Measurements from ENCODE around the gene FDXACB1. TPM values are rescaled to one million over a fixed set of nuclear protein-coding genes. Genes with fewer than 3 reads are reported as not detected.

FDXACB1 gene
- total and polyA plus RNA-seq, 9 of the 15 experiments (the other 6 are each of a cell fraction or from before 2014, with no cell fraction given) = 3.2 to 7.5 (median 5.3) TPM

DNA sequence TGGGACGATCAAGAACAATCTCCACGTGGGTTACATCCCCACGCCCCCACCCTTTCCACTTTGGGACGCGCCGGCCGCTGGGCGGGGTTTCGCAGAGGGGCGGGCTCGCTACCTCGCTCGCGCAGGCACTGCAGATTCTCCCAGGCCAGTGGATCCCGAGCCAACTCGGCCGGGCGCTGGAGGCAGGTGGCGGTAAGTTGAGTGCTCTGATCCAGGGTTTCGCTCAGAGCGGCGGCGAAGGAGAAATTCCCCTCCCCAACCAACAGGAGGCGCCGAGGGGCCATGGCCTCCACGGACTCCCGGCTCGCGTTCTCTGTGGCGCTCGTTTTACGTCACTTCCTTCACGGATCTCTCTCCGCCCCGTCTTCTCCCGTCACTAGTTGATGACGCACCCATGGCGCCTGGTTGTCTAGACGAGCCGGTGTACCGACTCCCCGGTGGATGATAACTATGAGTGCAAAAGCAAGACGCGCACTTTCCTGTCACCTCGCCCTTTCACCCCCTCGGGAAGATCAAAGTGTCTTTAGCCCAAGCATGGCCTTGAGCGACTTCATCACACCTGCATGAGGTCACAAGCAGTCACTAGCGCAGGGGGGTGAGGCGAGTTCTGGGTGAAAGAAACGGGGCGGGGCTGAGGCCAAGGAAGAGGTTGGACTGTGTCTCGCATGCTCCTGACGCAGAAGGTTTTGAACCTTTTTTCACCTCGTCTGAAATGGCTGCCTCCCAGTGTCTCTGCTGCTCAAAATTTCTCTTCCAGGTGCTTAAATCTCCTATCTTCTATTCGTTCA is at the start of gene FDXACB1, which contains the start of gene CFAP68 (continued):
- no peak for TF ChIP-seq ZBTB17 (CRISPR knock-in tag; IDR thresholded peaks at IDR 0.05)
- TF ChIP-seq HMG20B (CRISPR knock-in tag; IDR thresholded peaks at IDR 0.05) = no peak
- peak; percentile 2 for TF ChIP-seq ZNF589 (CRISPR knock-in tag; IDR thresholded peaks at IDR 0.05; ENCODE audit: low read depth)
- TF ChIP-seq MXI1 (IDR thresholded peaks at IDR 0.05; ENCODE audit: low read depth, low read length) = peak; percentile 77; the same call in 1 of the 2 replicates
- TF ChIP-seq POLR2G (IDR thresholded peaks at IDR 0.05; ENCODE audit: low read depth, low read length) = peak; percentile 84
- TF ChIP-seq PTBP1 (IDR thresholded peaks at IDR 0.05; ENCODE audit: low read depth, low read length) = 0 out of 2 replicates have a peak, but pooled peaks have one; percentile 22
- TF ChIP-seq, protein P1, sequence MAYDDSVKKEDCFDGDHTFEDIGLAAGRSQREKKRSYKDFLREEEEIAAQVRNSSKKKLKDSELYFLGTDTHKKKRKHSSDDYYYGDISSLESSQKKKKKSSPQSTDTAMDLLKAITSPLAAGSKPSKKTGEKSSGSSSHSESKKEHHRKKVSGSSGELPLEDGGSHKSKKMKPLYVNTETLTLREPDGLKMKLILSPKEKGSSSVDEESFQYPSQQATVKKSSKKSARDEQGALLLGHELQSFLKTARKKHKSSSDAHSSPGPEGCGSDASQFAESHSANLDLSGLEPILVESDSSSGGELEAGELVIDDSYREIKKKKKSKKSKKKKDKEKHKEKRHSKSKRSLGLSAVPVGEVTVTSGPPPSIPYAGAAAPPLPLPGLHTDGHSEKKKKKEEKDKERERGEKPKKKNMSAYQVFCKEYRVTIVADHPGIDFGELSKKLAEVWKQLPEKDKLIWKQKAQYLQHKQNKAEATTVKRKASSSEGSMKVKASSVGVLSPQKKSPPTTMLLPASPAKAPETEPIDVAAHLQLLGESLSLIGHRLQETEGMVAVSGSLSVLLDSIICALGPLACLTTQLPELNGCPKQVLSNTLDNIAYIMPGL (CRISPR knock-in tag; IDR thresholded peaks at IDR 0.05) = peak; percentile 40; the same call in 1 of the 2 replicates
- TF ChIP-seq HDAC3 (IDR thresholded peaks at IDR 0.05; ENCODE audit: borderline replicate concordance, partially characterized antibody) = peak; percentile 81
- peak; percentile 99 for TF ChIP-seq CREB1 (IDR thresholded peaks at IDR 0.05)
- TF ChIP-seq CREB1 (CRISPR knock-in tag; IDR thresholded peaks at IDR 0.05) = peak; percentile 99
- TF ChIP-seq ZBTB9 (CRISPR knock-in tag; IDR thresholded peaks at IDR 0.05) = peak; percentile 58; the same call in 1 of the 2 replicates
- TF ChIP-seq SPI1 (IDR thresholded peaks at IDR 0.05; ENCODE audit: borderline replicate concordance, low read depth, low read length) = 0 out of 2 replicates have a peak, but pooled peaks have one; percentile 30
- no peak for TF ChIP-seq ETS2 (tag; IDR thresholded peaks at IDR 0.05; ENCODE audit: borderline replicate concordance, poor library complexity, severe bottlenecking)
- TF ChIP-seq ARID1B (IDR thresholded peaks at IDR 0.05) = peak; percentile 68
- TF ChIP-seq RFX1 (IDR thresholded peaks at IDR 0.05) = peak; percentile 45; the same call in 1 of the 2 replicates
- TF ChIP-seq PCBP1 (IDR thresholded peaks at IDR 0.05; ENCODE audit: low read depth, low read length, poor library complexity, severe bottlenecking) = peak; percentile 44
- peak; percentile 77 for TF ChIP-seq KDM5B (IDR thresholded peaks at IDR 0.05; ENCODE audit: insufficient replicate concordance, low read depth, low read length)
- peak; percentile 74 to 87 for TF ChIP-seq MAZ (CRISPR knock-in tag; conservative IDR thresholded peaks at IDR 0.05 in 1 of 2, IDR thresholded peaks at IDR 0.05 in 1 of 2)
- TF ChIP-seq ZKSCAN1 (IDR thresholded peaks at IDR 0.05; ENCODE audit: low read depth, low read length) = no peak; the same call in 1 of the 2 replicates
- peak in 1 of 2 experiments; percentile 92; a peak in 2 of 4 replicates for TF ChIP-seq CSDE1 (IDR thresholded peaks at IDR 0.05)
- TF ChIP-seq RFX7 (CRISPR knock-in tag; IDR thresholded peaks at IDR 0.05) = no peak
- TF ChIP-seq ZNF384 (IDR thresholded peaks at IDR 0.05; ENCODE audit: low read depth, low read length) = peak; percentile 44
- TF ChIP-seq UBTF (IDR thresholded peaks at IDR 0.05; ENCODE audit: borderline replicate concordance in 1 of 2, low read depth in 2 of 2, low read length in 2 of 2) = peak; percentile 70 to 81; a peak in 1 of 4 replicates

Data from K562 (cell line).